WTC11 (cell line): ENCODE results near the gene PHC2.

ENCODE experiments used
- CREB1 ChIP-seq: sonication (generic); formaldehyde crosslinking; IDR thresholded peaks from 2 replicates; pipeline ENCODE4 v1.8.0; 2023; ENCODE audit warnings: mild to moderate bottlenecking, missing genetic modification reagents
- CREM ChIP-seq: sonication (generic); formaldehyde crosslinking; IDR thresholded peaks from 2 replicates; pipeline ENCODE4 v1.8.1; 2022; ENCODE audit warnings: mild to moderate bottlenecking, missing genetic modification reagents, moderate library complexity
- ZBTB21 ChIP-seq: sonication (generic); formaldehyde crosslinking; IDR thresholded peaks from 2 replicates; pipeline ENCODE4 v1.8.1; 2023; ENCODE audit warnings: mild to moderate bottlenecking, missing genetic modification reagents, borderline replicate concordance

GRCh38 chr1:33460144-33460543, 29.2 kb upstream of the PHC2 start:
- TF ChIP-seq CREM (CRISPR knock-in tag) (no peak), ZBTB21 (no peak), CREB1 (no peak)
